ENCODE results near the gene UBE2L6. TPM values are rescaled to one million over a fixed set of nuclear protein-coding genes. Genes with fewer than 3 reads are reported as not detected.

Gene UBE2L6
- total RNA-seq, 2 donors from 2014 or later: 8.1 to 22.5 TPM

DNA sequence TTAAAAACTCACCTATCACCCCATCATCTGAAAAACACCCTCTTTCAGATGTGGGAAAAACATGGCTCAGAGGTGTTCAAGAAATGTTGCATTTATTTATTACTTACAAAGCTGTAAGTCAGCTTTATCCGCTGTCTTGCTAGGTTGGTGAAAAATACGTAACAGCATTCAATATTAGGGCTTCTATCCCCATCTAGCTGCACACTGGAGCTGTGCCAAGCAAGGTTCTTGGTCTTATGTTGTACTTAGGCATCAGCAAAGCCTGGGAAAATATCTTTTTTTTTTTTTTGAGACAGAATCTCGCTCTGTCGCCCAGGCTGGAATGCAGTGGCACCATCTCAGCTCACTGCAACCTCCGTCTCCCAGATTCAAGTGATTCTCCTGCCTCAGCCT, 37.6 kb upstream of the UBE2L6 start:
- Histone ChIP-seq H3K27ac (no peak overlapping the region), H3K27me3 (no peaks in the 10 kb centered on the region), H3K4me1 (no peaks in the 10 kb centered on the region), H3K36me3 (peaks cover 8% of the 10 kb centered on the region), H3K9me3 (no peaks in the 10 kb centered on the region), H3K4me3 (no peak overlapping the region)
- no peak for DNase-seq (ENCODE audit: low spot score)
- TF ChIP-seq, protein P1, sequence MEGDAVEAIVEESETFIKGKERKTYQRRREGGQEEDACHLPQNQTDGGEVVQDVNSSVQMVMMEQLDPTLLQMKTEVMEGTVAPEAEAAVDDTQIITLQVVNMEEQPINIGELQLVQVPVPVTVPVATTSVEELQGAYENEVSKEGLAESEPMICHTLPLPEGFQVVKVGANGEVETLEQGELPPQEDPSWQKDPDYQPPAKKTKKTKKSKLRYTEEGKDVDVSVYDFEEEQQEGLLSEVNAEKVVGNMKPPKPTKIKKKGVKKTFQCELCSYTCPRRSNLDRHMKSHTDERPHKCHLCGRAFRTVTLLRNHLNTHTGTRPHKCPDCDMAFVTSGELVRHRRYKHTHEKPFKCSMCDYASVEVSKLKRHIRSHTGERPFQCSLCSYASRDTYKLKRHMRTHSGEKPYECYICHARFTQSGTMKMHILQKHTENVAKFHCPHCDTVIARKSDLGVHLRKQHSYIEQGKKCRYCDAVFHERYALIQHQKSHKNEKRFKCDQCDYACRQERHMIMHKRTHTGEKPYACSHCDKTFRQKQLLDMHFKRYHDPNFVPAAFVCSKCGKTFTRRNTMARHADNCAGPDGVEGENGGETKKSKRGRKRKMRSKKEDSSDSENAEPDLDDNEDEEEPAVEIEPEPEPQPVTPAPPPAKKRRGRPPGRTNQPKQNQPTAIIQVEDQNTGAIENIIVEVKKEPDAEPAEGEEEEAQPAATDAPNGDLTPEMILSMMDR (IDR thresholded peaks at IDR 0.05): no peak

DNA sequence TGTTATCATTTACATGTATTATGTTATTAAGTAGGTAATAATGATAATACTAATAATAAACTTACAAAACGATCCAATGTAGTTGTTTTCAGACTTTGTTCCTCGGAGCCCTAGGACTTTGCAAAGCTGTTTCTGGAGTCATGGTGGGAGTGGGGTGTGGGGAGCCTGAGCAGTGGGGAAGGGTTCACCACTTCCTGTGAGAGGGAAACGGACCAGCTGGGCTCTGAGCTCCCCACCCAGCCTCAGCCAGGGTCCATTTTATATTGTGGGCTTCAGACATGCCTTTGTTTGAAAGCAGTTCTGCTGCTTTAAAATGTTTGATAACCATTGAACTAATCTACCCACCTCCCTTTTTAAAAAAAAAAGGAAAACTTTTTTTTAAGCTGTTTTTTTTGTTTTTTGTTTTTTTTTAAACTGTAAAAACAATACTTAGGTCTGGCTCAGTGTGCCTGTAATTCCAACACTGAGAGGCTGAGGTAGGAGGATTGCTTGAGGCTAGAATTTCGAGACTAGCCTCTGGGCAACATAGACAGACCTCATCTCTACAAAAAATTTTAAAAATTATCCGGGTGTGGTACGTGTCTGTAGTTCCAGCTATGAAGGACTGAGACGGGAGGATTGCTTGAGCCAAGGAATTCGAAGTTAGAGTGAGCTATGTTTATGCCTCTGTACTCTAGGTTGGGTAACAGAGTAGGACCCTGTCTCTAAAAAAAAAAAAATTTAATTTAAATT, 37.0 kb upstream of the UBE2L6 start:
- no peak for DNase-seq (ENCODE audit: low spot score)
- H3K27me3 ChIP-seq: no peaks in the 10 kb centered on the region
- H3K4me1 ChIP-seq: no peaks in the 10 kb centered on the region
- H3K4me3 ChIP-seq: no peak overlapping the region
- H3K36me3 ChIP-seq: peaks cover 8% of the 10 kb centered on the region
- no peaks in the 10 kb centered on the region for H3K9me3 ChIP-seq
- no peak overlapping the region for H3K27ac ChIP-seq
- TF ChIP-seq, protein P1 (IDR thresholded peaks at IDR 0.05): no peak

- peaks cover 5% of the 10 kb centered on the region for H3K36me3 ChIP-seq
- DNase-seq (ENCODE audit: low spot score): no peak
- H3K4me3 ChIP-seq: no peak overlapping the region
- no peaks in the 10 kb centered on the region for H3K9me3 ChIP-seq
- no peak overlapping the region for H3K27ac ChIP-seq
- H3K4me1 ChIP-seq: peaks cover 0 to 9% of the 10 kb centered on the region in 2 donors
- no peaks in the 10 kb centered on the region for H3K27me3 ChIP-seq
- TF ChIP-seq, protein P1 (IDR thresholded peaks at IDR 0.05): no peak
Measured at GRCh38 chr11:57601297-57601696, 33.8 kb upstream of the UBE2L6 start.

GRCh38 chr11:57599381-57599780, 31.9 kb upstream of the UBE2L6 start:
- H3K36me3 ChIP-seq: no peaks in the 10 kb centered on the region
- peaks cover 0 to 9% of the 10 kb centered on the region in 2 donors for H3K4me1 ChIP-seq
- no peaks in the 10 kb centered on the region for H3K27me3 ChIP-seq
- H3K9me3 ChIP-seq: no peaks in the 10 kb centered on the region
- TF ChIP-seq, protein P1 (IDR thresholded peaks at IDR 0.05): no peak
- no peak for DNase-seq (ENCODE audit: low spot score)
- H3K4me3 ChIP-seq: peak overlapping the region; percentile 54 to 64
- peak overlapping the region; percentile 87 to 88 for H3K27ac ChIP-seq

DNA sequence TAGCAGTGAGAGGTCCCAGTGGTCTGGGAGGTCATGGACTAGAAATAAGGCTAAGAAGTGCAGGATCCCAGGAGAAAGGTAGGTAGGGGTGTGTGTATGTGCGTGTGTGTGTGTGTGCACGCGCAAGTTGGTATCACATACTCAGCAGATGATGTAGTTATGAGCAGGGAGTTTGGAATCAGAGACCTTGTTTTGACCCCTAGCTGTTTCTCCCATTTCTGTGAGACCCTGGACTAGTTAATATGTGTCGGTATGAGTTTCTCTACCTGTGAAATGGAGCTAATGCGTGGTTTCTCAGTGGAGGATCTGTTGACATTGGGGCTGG, 31.3 kb upstream of the UBE2L6 start:
- H3K9me3 ChIP-seq: no peaks in the 10 kb centered on the region
- peak overlapping the region; percentile 54 to 64 for H3K4me3 ChIP-seq
- TF ChIP-seq, protein P1 (IDR thresholded peaks at IDR 0.05): no peak
- H3K36me3 ChIP-seq: no peaks in the 10 kb centered on the region
- no peak for DNase-seq (ENCODE audit: low spot score)
- peaks cover 0 to 9% of the 10 kb centered on the region in 2 donors for H3K4me1 ChIP-seq
- H3K27ac ChIP-seq: peak overlapping the region; percentile 87 to 88
- H3K27me3 ChIP-seq: no peaks in the 10 kb centered on the region

All from right atrium auricular region (tissue), 2 donors.